Breast epithelium (tissue), 3 donors: ENCODE measurements around the gene UNC13C.

Experiments
- POLR2A ChIP-seq: fragments of 450-650 bp; IDR thresholded peaks from one replicate; pipeline ENCODE4 v1.6.1; 2016; ENCODE audit warnings: antibody characterized with exemption, mild to moderate bottlenecking, moderate library complexity
- POLR2AphosphoS5 ChIP-seq, 3 donors: sonication (generic); formaldehyde crosslinking; IDR thresholded peaks; one replicate each; pipeline ENCODE4 v1.6.1; 2017; ENCODE audit warnings: antibody characterized with exemption in 3 of 3
- TF ChIP-seq, protein P1 (sequence below), 3 donors: fragments of 450-650 bp; IDR thresholded peaks; one replicate each; pipeline ENCODE4 v1.5.1; 2016 to 2017; ENCODE audit warnings: antibody characterized with exemption in 3 of 3, mild to moderate bottlenecking in 3 of 3, moderate library complexity in 3 of 3

DNA sequence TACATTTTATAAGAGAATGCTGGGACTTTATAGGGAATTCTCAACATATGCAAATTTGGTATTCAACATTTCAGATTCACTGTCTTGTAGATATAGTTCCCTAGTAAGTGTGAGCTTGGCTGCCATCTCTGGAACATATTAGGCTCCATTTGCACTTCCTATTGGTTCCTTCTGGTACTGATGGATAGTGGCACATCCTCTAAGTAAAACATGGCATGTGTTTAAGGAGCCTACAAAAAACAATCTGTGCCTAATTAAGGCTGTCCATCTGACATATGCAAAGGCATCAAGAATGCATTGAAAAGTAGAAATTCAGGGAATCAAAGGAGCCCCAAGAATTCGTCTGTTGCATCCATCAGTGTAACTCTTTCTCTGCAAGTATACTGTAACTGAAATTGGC, 344.1 kb downstream of the UNC13C start:
- no peak for TF ChIP-seq POLR2A
- TF ChIP-seq, protein P1, sequence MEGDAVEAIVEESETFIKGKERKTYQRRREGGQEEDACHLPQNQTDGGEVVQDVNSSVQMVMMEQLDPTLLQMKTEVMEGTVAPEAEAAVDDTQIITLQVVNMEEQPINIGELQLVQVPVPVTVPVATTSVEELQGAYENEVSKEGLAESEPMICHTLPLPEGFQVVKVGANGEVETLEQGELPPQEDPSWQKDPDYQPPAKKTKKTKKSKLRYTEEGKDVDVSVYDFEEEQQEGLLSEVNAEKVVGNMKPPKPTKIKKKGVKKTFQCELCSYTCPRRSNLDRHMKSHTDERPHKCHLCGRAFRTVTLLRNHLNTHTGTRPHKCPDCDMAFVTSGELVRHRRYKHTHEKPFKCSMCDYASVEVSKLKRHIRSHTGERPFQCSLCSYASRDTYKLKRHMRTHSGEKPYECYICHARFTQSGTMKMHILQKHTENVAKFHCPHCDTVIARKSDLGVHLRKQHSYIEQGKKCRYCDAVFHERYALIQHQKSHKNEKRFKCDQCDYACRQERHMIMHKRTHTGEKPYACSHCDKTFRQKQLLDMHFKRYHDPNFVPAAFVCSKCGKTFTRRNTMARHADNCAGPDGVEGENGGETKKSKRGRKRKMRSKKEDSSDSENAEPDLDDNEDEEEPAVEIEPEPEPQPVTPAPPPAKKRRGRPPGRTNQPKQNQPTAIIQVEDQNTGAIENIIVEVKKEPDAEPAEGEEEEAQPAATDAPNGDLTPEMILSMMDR (IDR thresholded peaks at IDR 0.05), result no peak
- no peak for TF ChIP-seq POLR2AphosphoS5 (IDR thresholded peaks at IDR 0.05)
